Measurements from ENCODE around the gene HEATR5A.
"Not testable (repeated sequence)": the region's sequence is repeated elsewhere in the genome, so short reads cannot be mapped to it uniquely, and the experiment has no call there.

HEATR5A gene

DNA sequence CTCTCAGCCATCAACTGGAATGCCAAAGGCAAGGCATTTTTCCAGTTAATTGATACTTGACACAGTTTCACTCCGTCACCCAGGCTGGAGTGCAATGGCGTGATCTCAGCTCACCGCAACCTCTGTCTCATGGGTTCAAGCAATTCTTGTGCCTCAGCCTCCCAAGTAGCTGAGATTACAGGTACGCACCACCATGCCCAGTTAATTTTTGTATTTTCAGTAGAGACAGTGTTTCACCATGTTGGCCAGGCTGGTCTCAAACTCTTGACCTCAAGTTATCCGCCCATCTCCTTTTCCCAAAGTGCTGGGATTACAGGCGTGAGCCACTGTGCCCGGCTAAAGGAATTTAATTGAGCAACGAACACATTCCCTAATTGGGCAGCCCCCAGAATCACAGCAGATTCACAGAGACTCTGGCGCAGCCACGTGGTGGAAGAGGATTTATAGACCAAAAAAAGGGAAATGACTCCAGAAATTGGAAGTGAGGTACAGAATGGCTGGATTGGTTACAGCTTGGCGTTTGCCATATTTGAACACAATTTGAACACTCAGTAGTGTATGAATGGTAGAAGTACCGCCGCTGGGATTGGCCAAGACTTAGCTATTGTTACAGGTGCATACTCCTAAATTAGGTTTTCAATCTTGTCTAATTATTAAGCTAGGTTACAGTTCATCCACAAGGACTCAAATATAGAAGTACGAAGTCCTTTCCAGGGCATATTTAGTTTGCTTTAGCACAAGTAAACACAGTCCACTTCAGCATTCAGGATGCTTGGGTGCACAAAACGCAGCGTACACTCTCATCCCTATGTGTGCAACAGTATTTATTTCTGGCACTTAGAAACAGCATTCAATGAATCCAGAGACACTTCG is 162.6 kb downstream of the HEATR5A start:
- H3K9me3 ChIP-seq (replicated peaks in 1 of 2; ENCODE audit: control insufficient read depth in 2 of 2, insufficient read depth in 1 of 2, low read depth in 1 of 2, low read length in 2 of 2); H3K4ac ChIP-seq (ENCODE audit: low read length); DNase-seq (ENCODE audit: low spot score); H3K36me3 ChIP-seq (replicated peaks in 1 of 2; ENCODE audit: control insufficient read depth in 2 of 2, insufficient read depth in 2 of 2, low read length in 2 of 2); H2AFZ ChIP-seq (ENCODE audit: low read length); H3K23ac ChIP-seq (ENCODE audit: low read depth, low read length, poor library complexity); H2BK12ac ChIP-seq (ENCODE audit: low read length); H3K79me1 ChIP-seq (ENCODE audit: low read depth, low read length); H2BK120ac ChIP-seq (ENCODE audit: low read depth, low read length); H3K4me1 ChIP-seq (ENCODE audit: control insufficient read depth in 2 of 2, insufficient read depth in 1 of 2, low read depth in 1 of 2, low read length in 2 of 2); H3K4me2 ChIP-seq (ENCODE audit: insufficient read depth, low read length, poor library complexity, severe bottlenecking); H3K27me3 ChIP-seq (ENCODE audit: control insufficient read depth in 3 of 3, insufficient read depth in 3 of 3, low read depth in 1 of 3, low read length in 3 of 3); H3K9ac ChIP-seq (ENCODE audit: low read depth, low read length, poor library complexity); H2BK15ac ChIP-seq (ENCODE audit: low read length); H3K4me3 ChIP-seq (ENCODE audit: low read length in 2 of 2); H2BK5ac ChIP-seq (ENCODE audit: low read length); H3K18ac ChIP-seq (ENCODE audit: low read length); H2AK5ac ChIP-seq (ENCODE audit: low read depth, low read length); H4K91ac ChIP-seq (ENCODE audit: low read depth, low read length, poor library complexity); H3K14ac ChIP-seq (ENCODE audit: low read length); H3K27ac ChIP-seq (replicated peaks; ENCODE audit: low read length); H4K8ac ChIP-seq (ENCODE audit: low read depth, low read length): not testable (repeated sequence)
- no CpG with 5 or more reads among the region's 17 CpGs for WGBS, 2 donors (ENCODE audit: extremely low coverage in 2 of 2, insufficient read length in 2 of 2, insufficient replicate concordance in 1 of 2)

DNA sequence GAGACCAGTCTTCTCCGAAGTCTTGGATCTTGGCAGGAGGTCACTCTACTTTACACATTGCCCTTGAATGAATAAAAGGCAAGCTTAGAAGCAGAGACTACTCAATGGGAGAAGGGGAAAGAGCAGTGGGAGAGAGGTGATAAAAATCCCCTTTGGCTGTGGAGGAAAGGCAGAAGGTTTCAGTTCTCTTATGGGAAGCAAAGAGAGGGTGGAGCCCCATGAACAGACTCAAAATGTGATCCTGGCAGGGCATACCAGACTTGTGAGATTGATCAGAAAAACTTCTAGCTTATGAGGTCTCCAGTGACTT is 163.2 kb downstream of the HEATR5A start:
- no peak for DNase-seq (ENCODE audit: low spot score)
- Histone ChIP-seq H4K8ac (ENCODE audit: low read depth, low read length) (no peak overlapping the region), H3K4me2 (ENCODE audit: insufficient read depth, low read length, poor library complexity, severe bottlenecking) (no peak overlapping the region), H3K4me1 (ENCODE audit: control insufficient read depth in 2 of 2, insufficient read depth in 1 of 2, low read depth in 1 of 2, low read length in 2 of 2) (peaks cover 6 to 9% of the 10 kb centered on the region in 2 donors), H3K9me3 (replicated peaks in 1 of 2; ENCODE audit: control insufficient read depth in 2 of 2, insufficient read depth in 1 of 2, low read depth in 1 of 2, low read length in 2 of 2) (no peaks in the 10 kb centered on the region), H4K91ac (ENCODE audit: low read depth, low read length, poor library complexity) (no peak overlapping the region), H2BK15ac (ENCODE audit: low read length) (no peak overlapping the region), H3K14ac (ENCODE audit: low read length) (no peak overlapping the region), H3K27ac (replicated peaks; ENCODE audit: low read length) (no peak overlapping the region), H2AFZ (ENCODE audit: low read length) (no peak overlapping the region), H2AK5ac (ENCODE audit: low read depth, low read length) (no peak overlapping the region), H2BK5ac (ENCODE audit: low read length) (no peak overlapping the region), H3K27me3 (ENCODE audit: control insufficient read depth in 3 of 3, insufficient read depth in 3 of 3, low read depth in 1 of 3, low read length in 3 of 3) (no peaks in the 10 kb centered on the region), H3K9ac (ENCODE audit: low read depth, low read length, poor library complexity) (no peak overlapping the region), H3K4me3 (ENCODE audit: low read length in 2 of 2) (no peak overlapping the region), H2BK12ac (ENCODE audit: low read length) (no peak overlapping the region), H3K79me1 (ENCODE audit: low read depth, low read length) (no peaks in the 10 kb centered on the region), H3K23ac (ENCODE audit: low read depth, low read length, poor library complexity) (no peak overlapping the region), H3K18ac (ENCODE audit: low read length) (no peak overlapping the region), H2BK120ac (ENCODE audit: low read depth, low read length) (no peak overlapping the region), H3K36me3 (replicated peaks in 1 of 2; ENCODE audit: control insufficient read depth in 2 of 2, insufficient read depth in 2 of 2, low read length in 2 of 2) (no peaks in the 10 kb centered on the region), H3K4ac (ENCODE audit: low read length) (no peak overlapping the region)
- WGBS, 2 donors (ENCODE audit: extremely low coverage in 2 of 2, insufficient read length in 2 of 2, insufficient replicate concordance in 1 of 2), result no CpG with 5 or more reads among the region's 1 CpG

GRCh38 chr14:31256534-31257243 is 163.7 kb downstream of the HEATR5A start:
- no peak overlapping the region for H4K8ac ChIP-seq (ENCODE audit: low read depth, low read length)
- no peaks in the 10 kb centered on the region for H3K9me3 ChIP-seq (replicated peaks in 1 of 2; ENCODE audit: control insufficient read depth in 2 of 2, insufficient read depth in 1 of 2, low read depth in 1 of 2, low read length in 2 of 2)
- H3K23ac ChIP-seq (ENCODE audit: low read depth, low read length, poor library complexity), result no peak overlapping the region
- H4K91ac ChIP-seq (ENCODE audit: low read depth, low read length, poor library complexity), result no peak overlapping the region
- no peaks in the 10 kb centered on the region for H3K79me1 ChIP-seq (ENCODE audit: low read depth, low read length)
- H3K4me2 ChIP-seq (ENCODE audit: insufficient read depth, low read length, poor library complexity, severe bottlenecking), result no peak overlapping the region
- H3K14ac ChIP-seq (ENCODE audit: low read length), result no peak overlapping the region
- peaks cover 1 to 4% of the 10 kb centered on the region in 2 donors for H3K4me1 ChIP-seq (ENCODE audit: control insufficient read depth in 2 of 2, insufficient read depth in 1 of 2, low read depth in 1 of 2, low read length in 2 of 2)
- peaks cover 0 to 2% (median 0%) of the 10 kb centered on the region in 3 experiments for H3K27me3 ChIP-seq (ENCODE audit: control insufficient read depth in 3 of 3, insufficient read depth in 3 of 3, low read depth in 1 of 3, low read length in 3 of 3)
- no peak overlapping the region for H2AFZ ChIP-seq (ENCODE audit: low read length)
- no peak overlapping the region for H3K27ac ChIP-seq (replicated peaks; ENCODE audit: low read length)
- H3K36me3 ChIP-seq (replicated peaks in 1 of 2; ENCODE audit: control insufficient read depth in 2 of 2, insufficient read depth in 2 of 2, low read length in 2 of 2), result no peaks in the 10 kb centered on the region
- no peak overlapping the region for H2BK12ac ChIP-seq (ENCODE audit: low read length)
- H3K18ac ChIP-seq (ENCODE audit: low read length), result no peak overlapping the region
- H3K4ac ChIP-seq (ENCODE audit: low read length), result no peak overlapping the region
- no CpG with 5 or more reads among the region's 5 CpGs for WGBS, 2 donors (ENCODE audit: extremely low coverage in 2 of 2, insufficient read length in 2 of 2, insufficient replicate concordance in 1 of 2)
- no peak overlapping the region for H2BK15ac ChIP-seq (ENCODE audit: low read length)
- no peak overlapping the region for H2AK5ac ChIP-seq (ENCODE audit: low read depth, low read length)
- no peak overlapping the region for H3K4me3 ChIP-seq (ENCODE audit: low read length in 2 of 2)
- H2BK5ac ChIP-seq (ENCODE audit: low read length), result no peak overlapping the region
- DNase-seq (ENCODE audit: low spot score), result no peak
- H3K9ac ChIP-seq (ENCODE audit: low read depth, low read length, poor library complexity), result no peak overlapping the region
- no peak overlapping the region for H2BK120ac ChIP-seq (ENCODE audit: low read depth, low read length)

- not testable (repeated sequence) for H3K18ac ChIP-seq (ENCODE audit: low read length); H2BK15ac ChIP-seq (ENCODE audit: low read length); H3K4ac ChIP-seq (ENCODE audit: low read length); H3K4me1 ChIP-seq (ENCODE audit: control insufficient read depth in 2 of 2, insufficient read depth in 1 of 2, low read depth in 1 of 2, low read length in 2 of 2); H3K4me2 ChIP-seq (ENCODE audit: insufficient read depth, low read length, poor library complexity, severe bottlenecking); H3K9me3 ChIP-seq (replicated peaks in 1 of 2; ENCODE audit: control insufficient read depth in 2 of 2, insufficient read depth in 1 of 2, low read depth in 1 of 2, low read length in 2 of 2); H3K14ac ChIP-seq (ENCODE audit: low read length); H3K27me3 ChIP-seq (ENCODE audit: control insufficient read depth in 3 of 3, insufficient read depth in 3 of 3, low read depth in 1 of 3, low read length in 3 of 3); DNase-seq (ENCODE audit: low spot score); H3K23ac ChIP-seq (ENCODE audit: low read depth, low read length, poor library complexity); H3K79me1 ChIP-seq (ENCODE audit: low read depth, low read length); H4K8ac ChIP-seq (ENCODE audit: low read depth, low read length); H2BK12ac ChIP-seq (ENCODE audit: low read length); H2AFZ ChIP-seq (ENCODE audit: low read length); H3K4me3 ChIP-seq (ENCODE audit: low read length in 2 of 2); H2BK5ac ChIP-seq (ENCODE audit: low read length); H3K9ac ChIP-seq (ENCODE audit: low read depth, low read length, poor library complexity); H3K36me3 ChIP-seq (replicated peaks in 1 of 2; ENCODE audit: control insufficient read depth in 2 of 2, insufficient read depth in 2 of 2, low read length in 2 of 2); H4K91ac ChIP-seq (ENCODE audit: low read depth, low read length, poor library complexity); H2AK5ac ChIP-seq (ENCODE audit: low read depth, low read length); H3K27ac ChIP-seq (replicated peaks; ENCODE audit: low read length); H2BK120ac ChIP-seq (ENCODE audit: low read depth, low read length)
- WGBS, 2 donors (ENCODE audit: extremely low coverage in 2 of 2, insufficient read length in 2 of 2, insufficient replicate concordance in 1 of 2), result no CpG with 5 or more reads among the region's 4 CpGs
These were observed 164.4 kb downstream of the HEATR5A start for GRCh38 chr14:31255918-31256317.

Data from neuronal stem cell (in vitro differentiated cells).